Epidermal melanocyte (primary cell): ENCODE measurements around the gene CNOT11.
"Not testable (repeated sequence)": the region's sequence is repeated elsewhere in the genome, so short reads cannot be mapped to it uniquely, and the experiment has no call there.

Experiments
- DNase-seq: peaks from one replicate; pipeline ENCODE4 v3.0.0; 2011; ENCODE audit warnings: low spot score; ENCODE audit not compliant: insufficient read length

Gene CNOT11

DNA sequence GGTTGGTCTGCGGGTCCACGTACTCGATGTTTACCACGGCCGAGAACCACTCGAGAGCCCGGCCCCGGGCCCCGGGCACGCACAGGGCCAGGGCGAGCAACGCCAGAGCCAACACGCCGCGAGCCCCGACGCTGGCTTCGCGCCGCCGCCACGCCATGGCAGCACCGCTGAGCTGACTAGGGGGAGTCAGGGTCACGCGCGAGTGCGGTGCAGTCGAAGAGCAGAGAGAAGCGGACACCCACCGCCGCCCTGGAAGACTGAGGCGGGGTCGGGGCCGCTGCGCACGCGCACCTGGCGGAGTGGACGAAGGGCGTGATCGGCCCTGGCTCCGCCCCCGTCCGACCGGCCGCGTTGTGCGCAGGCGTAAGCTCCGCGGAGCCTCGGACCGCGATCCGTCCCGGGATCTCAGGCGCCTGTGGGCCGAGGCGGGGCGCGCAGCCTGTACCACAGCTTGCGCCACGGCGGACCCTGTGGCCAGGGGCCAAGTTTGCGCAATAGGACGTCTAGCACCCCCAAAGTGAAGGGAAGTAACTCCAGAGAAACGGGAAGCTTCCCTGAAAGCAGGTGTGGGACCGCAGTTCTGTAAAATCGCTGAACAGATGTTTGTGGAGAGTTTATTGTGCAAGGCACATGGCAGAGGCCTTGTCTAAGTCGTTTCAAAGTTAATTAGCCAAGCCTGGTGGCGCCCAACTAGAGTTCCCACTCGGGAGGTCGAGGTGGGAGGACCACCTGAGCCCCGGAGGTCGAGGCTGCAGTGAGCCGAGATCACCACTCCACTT is 55.9 kb downstream of the CNOT11 start, which contains the start of gene RNF149:
RNF149 (minus strand) TSS at position 270 of the 779 bp plus-strand sequence; CDS start at position 157, 113 bp downstream.
- peak; percentile 98 for DNase-seq

GRCh38 chr2:101310090-101310833 is 57.6 kb downstream of the CNOT11 start:
- DNase-seq, result no peak

GRCh38 chr2:101310834-101311695 is 58.4 kb downstream of the CNOT11 start:
- DNase-seq, result no peak

- no peak for DNase-seq
These were observed 59.0 kb downstream of the CNOT11 start for GRCh38 chr2:101311696-101312017.

DNA sequence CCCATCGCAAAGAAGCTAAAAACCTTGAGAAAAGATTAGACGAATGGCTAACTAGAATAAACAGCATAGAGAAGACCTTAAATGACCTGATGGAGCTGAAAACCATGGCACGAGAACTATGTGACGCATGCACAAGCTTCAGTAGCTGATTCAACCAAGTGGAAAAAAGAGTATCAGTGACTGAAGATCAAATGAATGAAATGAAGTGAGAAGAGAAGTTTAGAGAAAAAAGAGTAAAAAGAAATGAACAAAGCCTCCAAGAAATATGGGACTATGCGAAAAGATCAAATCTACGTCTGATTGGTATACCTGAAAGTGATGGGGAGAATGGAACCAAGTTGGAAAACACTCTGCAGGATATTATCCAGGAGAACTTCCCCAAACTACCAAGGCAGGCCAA is 63.9 kb downstream of the CNOT11 start:
- not testable (repeated sequence) for DNase-seq
